T-helper 2 cell treated with Interferon-gamma antibody and Interleukin-4, amounts not matched to agents 5 μg/mL and 100 μg/mL, for 36 hours (primary cell): Measurements from ENCODE around the gene RNF144A.

ENCODE experiments used
- DNase-seq: peaks from one replicate; pipeline ENCODE4 v3.0.0; 2021; ENCODE audit warnings: low spot score
- H3K27ac Mint-ChIP-seq: one replicate; pipeline ENCODE4 v1.8.0; 2021; ENCODE audit warnings: mild to moderate bottlenecking, mixed read lengths
- H3K27me3 Mint-ChIP-seq: one replicate; pipeline ENCODE4 v1.8.0; 2021; ENCODE audit warnings: low read depth, mixed read lengths
- H3K36me3 Mint-ChIP-seq: one replicate; pipeline ENCODE4 v1.8.0; 2021; ENCODE audit warnings: low read depth, mixed read lengths
- H3K4me1 Mint-ChIP-seq: one replicate; pipeline ENCODE4 v1.8.0; 2021; ENCODE audit warnings: low read depth, mixed read lengths
- H3K4me3 Mint-ChIP-seq: one replicate; pipeline ENCODE4 v1.8.0; 2022; ENCODE audit warnings: mild to moderate bottlenecking, moderate library complexity, mixed read lengths
- H3K9me3 Mint-ChIP-seq: one replicate; pipeline ENCODE4 v1.8.0; 2021; ENCODE audit warnings: mixed read lengths

RNF144A gene

GRCh38 chr2:7033136-7033960 is 116.1 kb downstream of the RNF144A start:
- Mint-ChIP-seq H3K4me1 (peaks cover 3% of the 10 kb centered on the region), H3K36me3 (peaks cover 45% of the 10 kb centered on the region), H3K27me3 (no peaks in the 10 kb centered on the region), H3K27ac (no peak overlapping the region), H3K9me3 (no peaks in the 10 kb centered on the region), H3K4me3 (no peak overlapping the region)
- no peak for DNase-seq

GRCh38 chr2:7034303-7034702 is 117.1 kb downstream of the RNF144A start:
- H3K27me3 Mint-ChIP-seq = no peaks in the 10 kb centered on the region
- H3K4me3 Mint-ChIP-seq = no peak overlapping the region
- H3K9me3 Mint-ChIP-seq = no peaks in the 10 kb centered on the region
- peaks cover 3% of the 10 kb centered on the region for H3K4me1 Mint-ChIP-seq
- no peak overlapping the region for H3K27ac Mint-ChIP-seq
- no peak for DNase-seq
- peaks cover 52% of the 10 kb centered on the region for H3K36me3 Mint-ChIP-seq

- H3K4me3 Mint-ChIP-seq = no peak overlapping the region
- peaks cover 53% of the 10 kb centered on the region for H3K36me3 Mint-ChIP-seq
- H3K27me3 Mint-ChIP-seq = no peaks in the 10 kb centered on the region
- DNase-seq = no peak
- peaks cover 3% of the 10 kb centered on the region for H3K4me1 Mint-ChIP-seq
- H3K27ac Mint-ChIP-seq = no peak overlapping the region
- no peaks in the 10 kb centered on the region for H3K9me3 Mint-ChIP-seq
Observed at GRCh38 chr2:7035884-7036283, 118.7 kb downstream of the RNF144A start.

GRCh38 chr2:7037340-7038333 is 120.4 kb downstream of the RNF144A start:
- no peaks in the 10 kb centered on the region for H3K9me3 Mint-ChIP-seq
- H3K27ac Mint-ChIP-seq = no peak overlapping the region
- H3K27me3 Mint-ChIP-seq = no peaks in the 10 kb centered on the region
- H3K4me3 Mint-ChIP-seq = no peak overlapping the region
- no peaks in the 10 kb centered on the region for H3K4me1 Mint-ChIP-seq
- peak; percentile 19 for DNase-seq
- H3K36me3 Mint-ChIP-seq = peaks cover 49% of the 10 kb centered on the region

- Mint-ChIP-seq H3K4me1 (peaks cover 2% of the 10 kb centered on the region), H3K4me3 (no peak overlapping the region), H3K27ac (no peak overlapping the region), H3K36me3 (peaks cover 41% of the 10 kb centered on the region), H3K9me3 (no peaks in the 10 kb centered on the region), H3K27me3 (no peaks in the 10 kb centered on the region)
- DNase-seq = no peak
Observed at GRCh38 chr2:7040547-7040946, 123.3 kb downstream of the RNF144A start.

GRCh38 chr2:7041421-7041820 is 124.2 kb downstream of the RNF144A start:
- H3K36me3 Mint-ChIP-seq = peaks cover 42% of the 10 kb centered on the region
- H3K4me1 Mint-ChIP-seq = peaks cover 9% of the 10 kb centered on the region
- H3K4me3 Mint-ChIP-seq = no peak overlapping the region
- H3K9me3 Mint-ChIP-seq = no peaks in the 10 kb centered on the region
- no peaks in the 10 kb centered on the region for H3K27me3 Mint-ChIP-seq
- H3K27ac Mint-ChIP-seq = no peak overlapping the region
- no peak for DNase-seq

- DNase-seq = no peak
- peaks cover 34% of the 10 kb centered on the region for H3K36me3 Mint-ChIP-seq
Observed at GRCh38 chr2:7043690-7044089, 126.5 kb downstream of the RNF144A start.

GRCh38 chr2:7044253-7045250 is 127.3 kb downstream of the RNF144A start:
- H3K27me3 Mint-ChIP-seq = no peaks in the 10 kb centered on the region
- DNase-seq = peak; percentile 43
- no peak overlapping the region for H3K4me3 Mint-ChIP-seq
- peaks cover 32% of the 10 kb centered on the region for H3K36me3 Mint-ChIP-seq
- no peak overlapping the region for H3K27ac Mint-ChIP-seq
- H3K4me1 Mint-ChIP-seq = peaks cover 20% of the 10 kb centered on the region
- no peaks in the 10 kb centered on the region for H3K9me3 Mint-ChIP-seq

More at GRCh38 chr2:7043690-7044089, 126.5 kb downstream of the RNF144A start:
- Mint-ChIP-seq H3K9me3 (no peaks in the 10 kb centered on the region), H3K27ac (no peak overlapping the region), H3K4me1 (peaks cover 20% of the 10 kb centered on the region), H3K27me3 (no peaks in the 10 kb centered on the region), H3K4me3 (no peak overlapping the region)

GRCh38 chr2:7045601-7046590 is 128.7 kb downstream of the RNF144A start:
- H3K36me3 Mint-ChIP-seq = peaks cover 24% of the 10 kb centered on the region
- no peak overlapping the region for H3K4me3 Mint-ChIP-seq
- no peak overlapping the region for H3K27ac Mint-ChIP-seq
- H3K4me1 Mint-ChIP-seq = peaks cover 20% of the 10 kb centered on the region
- H3K9me3 Mint-ChIP-seq = no peaks in the 10 kb centered on the region
- no peak for DNase-seq
- no peaks in the 10 kb centered on the region for H3K27me3 Mint-ChIP-seq

GRCh38 chr2:7047661-7048060 is 130.4 kb downstream of the RNF144A start:
- H3K36me3 Mint-ChIP-seq = peaks cover 21% of the 10 kb centered on the region
- H3K27me3 Mint-ChIP-seq = no peaks in the 10 kb centered on the region
- H3K9me3 Mint-ChIP-seq = no peaks in the 10 kb centered on the region
- no peak overlapping the region for H3K27ac Mint-ChIP-seq
- no peak for DNase-seq
- no peak overlapping the region for H3K4me3 Mint-ChIP-seq
- H3K4me1 Mint-ChIP-seq = peaks cover 20% of the 10 kb centered on the region

- H3K4me3 Mint-ChIP-seq = no peak overlapping the region
- no peaks in the 10 kb centered on the region for H3K9me3 Mint-ChIP-seq
- H3K27ac Mint-ChIP-seq = no peak overlapping the region
- DNase-seq = no peak
- no peaks in the 10 kb centered on the region for H3K27me3 Mint-ChIP-seq
- H3K36me3 Mint-ChIP-seq = peaks cover 21% of the 10 kb centered on the region
- H3K4me1 Mint-ChIP-seq = peaks cover 20% of the 10 kb centered on the region
Observed at GRCh38 chr2:7048762-7049294, 131.6 kb downstream of the RNF144A start.

GRCh38 chr2:7052404-7052803 is 135.2 kb downstream of the RNF144A start:
- Mint-ChIP-seq H3K4me1 (peaks cover 11% of the 10 kb centered on the region), H3K4me3 (no peak overlapping the region), H3K27me3 (no peaks in the 10 kb centered on the region), H3K9me3 (no peaks in the 10 kb centered on the region), H3K36me3 (peaks cover 8% of the 10 kb centered on the region), H3K27ac (no peak overlapping the region)
- DNase-seq = no peak
